Mesenchymal stem cell (in vitro differentiated cells and primary cell): Measurements from ENCODE around the gene SDHA.

ENCODE experiments used
- DNase-seq: peaks from one replicate; pipeline ENCODE4 v3.0.0-alpha.2; 2013
- H2AFZ ChIP-seq: one replicate; pipeline ENCODE4 v1.6.1; 2013; ENCODE audit warnings: low read depth, mild to moderate bottlenecking, control low read depth, inconsistent platforms, low read length, moderate library complexity
- H2AK5ac ChIP-seq: 2 replicates; pipeline ENCODE4 v1.6.1; 2013; ENCODE audit warnings: low read length, moderate library complexity, mild to moderate bottlenecking, inconsistent platforms; ENCODE audit not compliant: severe bottlenecking
- H2BK120ac ChIP-seq: one replicate; pipeline ENCODE4 v1.6.1; 2013; ENCODE audit warnings: low read depth, mild to moderate bottlenecking, inconsistent platforms, low read length, moderate library complexity
- H2BK12ac ChIP-seq, 2 experiments: one replicate each; pipeline ENCODE4 v1.6.1; 2013; ENCODE audit warnings: inconsistent platforms in 2 of 2, low read length in 2 of 2, mild to moderate bottlenecking in 2 of 2, moderate library complexity in 2 of 2, control low read depth in 1 of 2
- H2BK15ac ChIP-seq: one replicate; pipeline ENCODE4 v1.6.1; 2013; ENCODE audit warnings: mild to moderate bottlenecking, low read depth, inconsistent platforms; ENCODE audit not compliant: poor library complexity, severe bottlenecking
- H2BK5ac ChIP-seq: 2 replicates; pipeline ENCODE4 v1.6.1; 2013; ENCODE audit warnings: low read depth, mild to moderate bottlenecking, low read length, control low read depth, inconsistent platforms; ENCODE audit not compliant: poor library complexity, severe bottlenecking
- H3K14ac ChIP-seq, 2 experiments: one replicate each; pipeline ENCODE4 v1.6.1; 2013; ENCODE audit warnings: inconsistent platforms in 2 of 2, low read length in 2 of 2, control low read depth in 1 of 2, mild to moderate bottlenecking in 1 of 2, moderate library complexity in 1 of 2
- H3K18ac ChIP-seq, 2 experiments: one replicate each; pipeline ENCODE4 v1.6.1; 2013; ENCODE audit warnings: inconsistent platforms in 2 of 2, low read length in 2 of 2, control low read depth in 1 of 2, low read depth in 1 of 2, mild to moderate bottlenecking in 1 of 2
- H3K23ac ChIP-seq, 2 experiments: one replicate each; pipeline ENCODE4 v1.6.1; 2013; ENCODE audit warnings: inconsistent platforms in 2 of 2, low read length in 2 of 2, mild to moderate bottlenecking in 2 of 2, moderate library complexity in 2 of 2, control low read depth in 1 of 2
- H3K27ac ChIP-seq: 2 replicates; pipeline ENCODE4 v1.5.1; 2013; ENCODE audit warnings: mild to moderate bottlenecking, moderate library complexity, low read length, control low read depth, inconsistent platforms; ENCODE audit not compliant: poor library complexity, severe bottlenecking
- H3K27me3 ChIP-seq, 2 experiments: 2 replicates each; pipeline versions ENCODE4 v1.6.1 to v1.7.0; 2013; ENCODE audit warnings: low read length in 2 of 2, mild to moderate bottlenecking in 2 of 2, moderate library complexity in 2 of 2, control low read depth in 1 of 2, inconsistent platforms in 1 of 2; ENCODE audit not compliant: control insufficient read depth in 1 of 2, insufficient read depth in 1 of 2
- H3K36me3 ChIP-seq, 2 experiments: 2 replicates each; pipeline versions ENCODE4 v1.6.1 to v1.7.0; 2013; ENCODE audit warnings: low read length in 2 of 2, control low read depth in 1 of 2, inconsistent platforms in 1 of 2, low read depth in 1 of 2, mild to moderate bottlenecking in 1 of 2; ENCODE audit not compliant: insufficient read depth in 2 of 2, control insufficient read depth in 1 of 2
- H3K4ac ChIP-seq, 2 experiments: one replicate each; pipeline ENCODE4 v1.6.1; 2013; ENCODE audit warnings: inconsistent platforms in 2 of 2, low read length in 2 of 2, mild to moderate bottlenecking in 2 of 2, moderate library complexity in 2 of 2, control low read depth in 1 of 2, low read depth in 1 of 2
- H3K4me1 ChIP-seq: 2 replicates; pipeline ENCODE4 v1.6.1; 2013; ENCODE audit warnings: low read depth, low read length, control low read depth; ENCODE audit not compliant: control insufficient read depth, insufficient read depth
- H3K4me2 ChIP-seq: 2 replicates; pipeline ENCODE4 v1.6.1; 2013; ENCODE audit warnings: low read length, mild to moderate bottlenecking, inconsistent platforms; ENCODE audit not compliant: poor library complexity, severe bottlenecking
- H3K4me3 ChIP-seq, 2 experiments: 2 replicates each; pipeline versions ENCODE4 v1.5.1 to v1.7.0; 2013; ENCODE audit warnings: low read length in 2 of 2, mild to moderate bottlenecking in 2 of 2, control low read depth in 1 of 2, low read depth in 1 of 2; ENCODE audit not compliant: insufficient read depth in 1 of 2
- H3K79me1 ChIP-seq: replicated peaks from 2 replicates; pipeline ENCODE4 v1.6.1; 2013; ENCODE audit warnings: mild to moderate bottlenecking, control low read depth, low read length, inconsistent platforms; ENCODE audit not compliant: poor library complexity, severe bottlenecking
- H3K9ac ChIP-seq: 2 replicates; pipeline ENCODE4 v1.7.0; 2013; ENCODE audit warnings: mild to moderate bottlenecking, low read length, moderate library complexity
- H3K9me3 ChIP-seq: 2 replicates; pipeline ENCODE4 v1.7.0; 2013; ENCODE audit warnings: mild to moderate bottlenecking, low read length; ENCODE audit not compliant: control insufficient read depth
- H4K8ac ChIP-seq: one replicate; pipeline ENCODE4 v1.6.1; 2013; ENCODE audit warnings: inconsistent platforms, mild to moderate bottlenecking, low read length, moderate library complexity
- H4K91ac ChIP-seq: one replicate; pipeline ENCODE4 v1.6.1; 2013; ENCODE audit warnings: mild to moderate bottlenecking, low read length, inconsistent platforms
- WGBS: methylation state at CpG from one replicate; pipeline ENCODE4 v1.1.7; 2013; ENCODE audit warnings: mixed read lengths; 5-methylcytosine and 5-hydroxymethylcytosine counted together

Gene SDHA

DNA sequence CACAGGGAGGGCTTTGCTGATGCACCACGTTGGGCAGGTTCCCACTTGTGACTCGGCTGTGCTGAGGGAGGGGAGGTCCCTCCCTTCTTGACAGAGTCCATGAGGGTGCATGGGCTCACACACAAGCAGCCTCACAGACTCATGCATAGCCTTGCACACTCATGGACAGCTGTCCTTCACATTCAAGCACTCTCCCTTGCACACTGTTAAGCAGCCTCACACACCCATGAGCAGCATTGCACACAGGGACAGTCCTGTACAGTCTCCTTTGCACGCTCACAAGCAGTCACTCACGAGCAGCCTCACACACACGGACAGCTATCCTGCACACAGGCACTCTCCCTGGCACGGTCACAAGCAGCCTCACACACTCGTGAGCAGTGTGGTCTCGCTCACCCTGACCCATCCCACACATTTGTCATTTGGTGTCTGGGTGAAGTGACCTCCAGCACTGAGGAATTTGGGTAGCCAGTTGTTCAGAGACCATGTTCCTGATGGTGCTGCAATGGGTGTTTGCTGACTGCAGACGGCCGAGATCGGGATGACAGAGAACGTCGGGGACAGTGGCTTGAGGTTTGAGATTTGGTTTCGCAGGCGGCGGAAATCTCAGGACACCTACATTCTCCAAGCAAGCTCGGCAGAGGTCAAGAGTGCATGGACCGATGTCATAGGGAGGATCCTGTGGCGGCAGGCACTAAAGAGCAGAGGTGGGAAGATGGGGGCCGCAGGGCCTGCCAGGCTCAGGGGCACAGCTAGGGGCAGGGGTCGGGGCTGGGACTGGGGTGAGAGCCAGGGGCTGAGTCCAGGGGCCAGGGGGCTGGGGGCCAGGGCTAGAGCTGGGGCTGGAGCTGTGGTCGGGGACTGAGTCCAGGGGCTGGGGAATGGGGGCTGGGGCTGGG, 44.5 kb upstream of the SDHA start:
- no peak for DNase-seq
- H3K27ac ChIP-seq = no peak overlapping the region
- H2BK5ac ChIP-seq = no peak overlapping the region
- no peak overlapping the region for H3K18ac ChIP-seq
- no peak overlapping the region for H2AFZ ChIP-seq
- H4K91ac ChIP-seq = no peak overlapping the region
- H2BK12ac ChIP-seq = peak overlapping the region in 1 of 2 experiments; percentile 15
- H2AK5ac ChIP-seq = no peak overlapping the region
- H3K79me1 ChIP-seq = no peaks in the 10 kb centered on the region
- H3K4me1 ChIP-seq = peaks cover 15% of the 10 kb centered on the region
- no peak overlapping the region for H3K4ac ChIP-seq
- no peaks in the 10 kb centered on the region for H3K9me3 ChIP-seq
- H3K4me3 ChIP-seq = no peak overlapping the region
- no peaks in the 10 kb centered on the region for H3K36me3 ChIP-seq
- H4K8ac ChIP-seq = no peak overlapping the region
- peaks cover 5 to 58% of the 10 kb centered on the region in 2 experiments for H3K27me3 ChIP-seq
- H2BK120ac ChIP-seq = no peak overlapping the region
- no peak overlapping the region for H2BK15ac ChIP-seq
- WGBS = 85% methylated on average over 22 of the region's 22 CpGs
- peak overlapping the region in 1 of 2 experiments; percentile 73 for H3K14ac ChIP-seq
- no peak overlapping the region for H3K4me2 ChIP-seq
- no peak overlapping the region for H3K23ac ChIP-seq
- no peak overlapping the region for H3K9ac ChIP-seq

DNA sequence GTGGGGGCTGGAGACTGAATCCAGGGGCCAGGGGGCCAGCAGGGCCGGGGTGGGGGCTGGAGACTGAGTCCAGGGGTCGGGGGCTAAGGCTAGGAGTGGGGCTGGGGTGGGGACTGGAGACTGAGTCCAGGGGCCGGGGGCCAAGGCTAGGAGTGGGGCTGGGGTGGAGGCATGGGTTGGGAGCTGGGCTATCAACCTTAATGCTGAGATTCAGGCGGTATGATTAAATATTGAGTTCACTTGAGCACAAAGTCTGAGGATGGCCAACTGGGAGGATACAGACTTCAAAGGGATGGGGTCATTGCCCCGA, 43.9 kb upstream of the SDHA start:
- Histone ChIP-seq H2BK12ac (no peak overlapping the region), H3K79me1 (no peaks in the 10 kb centered on the region), H3K18ac (no peak overlapping the region), H3K23ac (no peak overlapping the region), H2BK5ac (no peak overlapping the region), H3K27ac (no peak overlapping the region), H3K4ac (no peak overlapping the region), H2BK15ac (no peak overlapping the region), H2BK120ac (no peak overlapping the region), H3K4me3 (no peak overlapping the region), H2AFZ (no peak overlapping the region), H3K36me3 (no peaks in the 10 kb centered on the region), H4K91ac (no peak overlapping the region), H3K4me2 (no peak overlapping the region), H3K14ac (no peak overlapping the region), H4K8ac (no peak overlapping the region), H3K9me3 (no peaks in the 10 kb centered on the region), H2AK5ac (no peak overlapping the region), H3K9ac (no peak overlapping the region), H3K27me3 (peaks cover 5 to 64% of the 10 kb centered on the region in 2 experiments), H3K4me1 (peaks cover 9% of the 10 kb centered on the region)
- WGBS = 79% methylated on average over 5 of the region's 5 CpGs
- no peak for DNase-seq

DNA sequence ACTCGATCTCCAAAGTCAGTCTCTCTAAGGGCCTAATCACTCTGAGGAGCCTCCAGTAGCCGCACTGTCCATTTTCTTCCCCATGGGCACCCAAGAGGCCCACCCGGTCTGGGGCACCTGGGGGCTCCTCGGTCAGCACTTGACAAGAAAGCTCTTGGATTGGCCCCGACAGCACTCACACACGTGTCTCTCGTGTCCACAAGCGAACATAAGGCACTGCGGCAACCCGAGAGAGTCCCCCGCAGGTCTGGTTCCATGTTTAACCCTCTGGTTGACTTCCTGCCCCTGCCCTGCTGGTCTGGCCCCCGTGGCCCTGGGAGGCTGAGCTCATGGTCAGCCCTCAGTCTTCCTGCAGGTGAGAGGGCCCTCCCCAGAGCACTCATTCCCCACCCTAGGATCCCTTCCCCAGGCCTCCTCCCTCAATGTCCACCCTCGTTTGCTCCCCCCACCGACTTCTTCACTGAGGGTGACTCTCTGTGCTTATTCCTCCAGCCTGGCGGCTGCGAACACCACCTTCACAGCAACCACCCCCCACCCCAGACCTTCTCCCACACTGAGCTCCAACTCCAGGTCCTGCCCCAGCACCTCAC, 43.1 kb upstream of the SDHA start:
- H3K27me3 ChIP-seq = peaks cover 5 to 71% of the 10 kb centered on the region in 2 experiments
- H2AK5ac ChIP-seq = no peak overlapping the region
- H4K8ac ChIP-seq = no peak overlapping the region
- H2BK12ac ChIP-seq = no peak overlapping the region
- H3K4me1 ChIP-seq = peaks cover 3% of the 10 kb centered on the region
- no peak for DNase-seq
- peak overlapping the region in 1 of 2 experiments; percentile 58 for H3K14ac ChIP-seq
- H2BK120ac ChIP-seq = no peak overlapping the region
- no peaks in the 10 kb centered on the region for H3K9me3 ChIP-seq
- no peak overlapping the region for H3K27ac ChIP-seq
- H3K4me3 ChIP-seq = no peak overlapping the region
- H3K9ac ChIP-seq = no peak overlapping the region
- no peak overlapping the region for H2AFZ ChIP-seq
- H2BK5ac ChIP-seq = no peak overlapping the region
- no peak overlapping the region for H3K18ac ChIP-seq
- H3K79me1 ChIP-seq = no peaks in the 10 kb centered on the region
- H3K36me3 ChIP-seq = no peaks in the 10 kb centered on the region
- no peak overlapping the region for H3K4me2 ChIP-seq
- no peak overlapping the region for H3K23ac ChIP-seq
- H4K91ac ChIP-seq = no peak overlapping the region
- H2BK15ac ChIP-seq = no peak overlapping the region
- 91% methylated on average over 16 of the region's 16 CpGs for WGBS
- H3K4ac ChIP-seq = no peak overlapping the region

DNA sequence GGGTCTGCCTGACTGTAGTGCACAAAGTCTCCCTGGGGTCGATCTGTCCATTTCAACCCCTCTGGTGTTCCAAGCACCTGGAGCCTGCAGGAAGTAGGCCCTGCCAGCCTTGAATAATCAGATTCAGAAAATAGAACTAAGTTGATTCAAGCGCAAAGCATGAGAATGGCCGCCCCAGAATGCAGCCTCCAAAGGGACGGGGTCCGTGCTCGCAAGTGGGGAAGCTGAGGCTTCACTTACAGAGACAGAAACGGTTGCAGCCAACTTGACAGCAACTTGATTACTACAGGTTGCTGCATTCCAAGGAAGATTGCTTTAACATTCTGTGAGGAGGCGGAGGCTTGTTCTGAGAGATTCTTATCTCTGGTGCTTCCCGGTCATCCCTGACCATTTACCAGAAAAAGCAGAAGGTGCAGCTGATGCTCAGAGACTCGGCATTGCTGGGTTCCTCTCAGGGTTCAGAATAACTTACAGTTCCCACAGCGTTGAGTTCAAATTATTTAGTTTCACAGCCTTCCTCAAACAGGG, 41.8 kb upstream of the SDHA start:
- no peak overlapping the region for H3K9ac ChIP-seq
- no peaks in the 10 kb centered on the region for H3K79me1 ChIP-seq
- no peak overlapping the region for H2BK120ac ChIP-seq
- no peak overlapping the region for H3K4me2 ChIP-seq
- no peak overlapping the region for H3K27ac ChIP-seq
- H3K4me1 ChIP-seq = no peaks in the 10 kb centered on the region
- DNase-seq = no peak
- H3K9me3 ChIP-seq = no peaks in the 10 kb centered on the region
- no peak overlapping the region for H2BK15ac ChIP-seq
- no peak overlapping the region for H3K4ac ChIP-seq
- H3K27me3 ChIP-seq = peaks cover 5 to 76% of the 10 kb centered on the region in 2 experiments
- H3K23ac ChIP-seq = no peak overlapping the region
- H4K8ac ChIP-seq = no peak overlapping the region
- no peak overlapping the region for H3K4me3 ChIP-seq
- no peak overlapping the region for H3K18ac ChIP-seq
- H2AFZ ChIP-seq = no peak overlapping the region
- H2BK12ac ChIP-seq = no peak overlapping the region
- no peak overlapping the region for H2BK5ac ChIP-seq
- no peak overlapping the region for H2AK5ac ChIP-seq
- 79% methylated on average over 11 of the region's 11 CpGs for WGBS
- no peak overlapping the region for H4K91ac ChIP-seq
- H3K14ac ChIP-seq = no peak overlapping the region
- no peaks in the 10 kb centered on the region for H3K36me3 ChIP-seq
